GM23338 (cell line): ENCODE measurements around the gene CPLX3. TPM values are rescaled to one million over a fixed set of nuclear protein-coding genes. Genes with fewer than 3 reads are reported as not detected.

Experiments used
- ATAC-seq: fragments of 200-7000 bp; cut with Tn5 transposase; 3 replicates; pipeline ENCODE4 v1.9.1; 2020
- DNase-seq: peaks from one replicate; pipeline ENCODE4 v3.0.0-alpha.2; 2015; ENCODE audit warnings: low spot score
- H2AFZ ChIP-seq: fragments of 200-600 bp; sonication (generic); 2 replicates; pipeline ENCODE4 v1.8.0; 2016; ENCODE audit warnings: antibody characterized with exemption, mild to moderate bottlenecking, moderate library complexity
- H3F3A ChIP-seq: fragments of 200-600 bp; sonication (generic); replicated peaks from 2 replicates; pipeline ENCODE4 v1.8.0; 2017; ENCODE audit warnings: antibody characterized with exemption, mixed run types, low read depth
- H3K27ac ChIP-seq: fragments of 200-600 bp; sonication (generic); 2 replicates; pipeline ENCODE4 v1.6.1; 2016; ENCODE audit warnings: low read depth
- H3K27me3 ChIP-seq: fragments of 200-600 bp; sonication (generic); 2 replicates; pipeline ENCODE4 v1.8.0; 2016; ENCODE audit warnings: mild to moderate bottlenecking, mixed run types, moderate library complexity; ENCODE audit not compliant: insufficient read depth
- H3K36me3 ChIP-seq: fragments of 200-600 bp; sonication (generic); 2 replicates; pipeline ENCODE4 v1.8.0; 2016; ENCODE audit warnings: mild to moderate bottlenecking; ENCODE audit not compliant: insufficient read depth
- H3K4me1 ChIP-seq: fragments of 200-600 bp; sonication (generic); 2 replicates; pipeline ENCODE4 v1.8.0; 2016; ENCODE audit warnings: mild to moderate bottlenecking, moderate library complexity; ENCODE audit not compliant: insufficient read depth
- H3K4me2 ChIP-seq: fragments of 200-600 bp; sonication (generic); 2 replicates; pipeline ENCODE4 v1.7.1; 2017; ENCODE audit warnings: mixed run types
- H3K4me3 ChIP-seq: fragments of 200-600 bp; sonication (generic); 2 replicates; pipeline ENCODE4 v1.6.1; 2016; ENCODE audit warnings: mixed run types
- H3K79me2 ChIP-seq: fragments of 200-600 bp; sonication (generic); replicated peaks from 2 replicates; pipeline ENCODE4 v1.8.0; 2017; ENCODE audit warnings: mild to moderate bottlenecking; ENCODE audit not compliant: insufficient read depth
- H3K9me2 ChIP-seq: fragments of 200-600 bp; sonication (generic); 2 replicates; pipeline ENCODE4 v1.8.0; 2017; ENCODE audit not compliant: insufficient read depth
- H4K20me1 ChIP-seq: fragments of 200-600 bp; sonication (generic); replicated peaks from 2 replicates; pipeline ENCODE4 v1.8.0; 2017; ENCODE audit warnings: mild to moderate bottlenecking; ENCODE audit not compliant: insufficient read depth
- H3K27ac Mint-ChIP-seq: 2 replicates; pipeline ENCODE4 v1.8.0; 2020; ENCODE audit warnings: inconsistent platforms, mild to moderate bottlenecking, moderate library complexity, mixed read lengths
- H3K27me3 Mint-ChIP-seq: 3 replicates; pipeline ENCODE4 v1.8.0; 2022; ENCODE audit warnings: low read depth, mild to moderate bottlenecking, moderate library complexity, mixed read lengths, inconsistent platforms; ENCODE audit not compliant: insufficient read depth, poor library complexity
- H3K36me3 Mint-ChIP-seq: 3 replicates; pipeline ENCODE4 v1.8.0; 2021; ENCODE audit warnings: low read depth, mild to moderate bottlenecking, inconsistent platforms, moderate library complexity, mixed read lengths
- H3K4me1 Mint-ChIP-seq: 3 replicates; pipeline ENCODE4 v1.8.0; 2020; ENCODE audit warnings: mild to moderate bottlenecking, inconsistent platforms, mixed read lengths
- H3K4me3 Mint-ChIP-seq: 3 replicates; pipeline ENCODE4 v1.8.0; 2021; ENCODE audit warnings: moderate library complexity, mild to moderate bottlenecking, inconsistent platforms, mixed read lengths
- H3K9me3 Mint-ChIP-seq: 3 replicates; pipeline ENCODE4 v1.8.0; 2020; ENCODE audit warnings: moderate library complexity, mild to moderate bottlenecking, inconsistent platforms, mixed read lengths
- EZH2 ChIP-seq: fragments of 200-600 bp; sonication (generic); IDR thresholded peaks from one replicate; pipeline ENCODE4 v1.8.0; 2017; ENCODE audit warnings: antibody characterized with exemption, mild to moderate bottlenecking, low read depth; ENCODE audit not compliant: unreplicated experiment
- EZH2phosphoT487 ChIP-seq: fragments of 200-600 bp; sonication (generic); IDR thresholded peaks from one replicate; pipeline ENCODE4 v1.8.1; 2018; ENCODE audit warnings: antibody characterized with exemption; ENCODE audit not compliant: unreplicated experiment
- NANOG ChIP-seq: IDR thresholded peaks from 2 replicates; pipeline ENCODE4 v1.6.1; 2016; ENCODE audit warnings: antibody characterized with exemption, borderline replicate concordance
- POLR2AphosphoS5 ChIP-seq: IDR thresholded peaks from 2 replicates; pipeline ENCODE4 v1.6.1; 2016; ENCODE audit warnings: antibody characterized with exemption, low read depth
- STAT1 ChIP-seq: IDR thresholded peaks from one replicate; pipeline ENCODE4 v1.6.1; 2016; ENCODE audit warnings: antibody characterized with exemption; ENCODE audit not compliant: unreplicated experiment
- ZNF114 ChIP-seq: fragments of 250-450 bp; sonication (Bioruptor Pico); IDR thresholded peaks from 2 replicates; pipeline ENCODE4 v1.5.0; 2020; ENCODE audit warnings: mild to moderate bottlenecking, moderate library complexity
- ZNF331 ChIP-seq: fragments of 250-450 bp; sonication (Bioruptor Pico); IDR thresholded peaks from 2 replicates; pipeline ENCODE4 v1.5.0; 2020; ENCODE audit warnings: low read depth, mild to moderate bottlenecking, moderate library complexity
- polyA plus RNA-seq: library from polyadenylated mRNA; unstranded; fragments of >200 nt; fragmentation: Nextera tagmentation; extraction: Ambion mirVana; gene quantifications from 2 replicates; pipeline ENCODE4 v1.2.1, GENCODE V29; 2016
- total RNA-seq: library from RNA; depleted of rRNA; stranded (reverse); fragments of >200 nt; shearing (Covaris generic); gene quantifications from 2 replicates; pipeline ENCODE4 v1.2.3, GENCODE V29; 2014
- TF ChIP-seq, protein P1 (sequence below), 2 experiments: fragments of 200-600 bp in 1 of 2; sonication (generic) in 1 of 2; conservative IDR thresholded peaks; 2 replicates each; pipeline versions ENCODE4 v1.5.1 to v1.6.1; 2016 to 2017; ENCODE audit warnings: antibody characterized with exemption in 2 of 2, low read depth in 2 of 2, mild to moderate bottlenecking in 2 of 2, moderate library complexity in 1 of 2
- TF ChIP-seq, protein P2 (sequence below): IDR thresholded peaks from one replicate; pipeline ENCODE4 v1.6.1; 2018; ENCODE audit warnings: antibody characterized with exemption; ENCODE audit not compliant: unreplicated experiment
- TF ChIP-seq, protein P3 (sequence below): IDR thresholded peaks from 2 replicates; pipeline ENCODE4 v1.6.1; 2016; ENCODE audit warnings: antibody characterized with exemption

The CPLX3 gene
- total and polyA plus RNA-seq, 2 experiments from 2014 or later: 0.66 TPM; not detected in 1

DNA sequence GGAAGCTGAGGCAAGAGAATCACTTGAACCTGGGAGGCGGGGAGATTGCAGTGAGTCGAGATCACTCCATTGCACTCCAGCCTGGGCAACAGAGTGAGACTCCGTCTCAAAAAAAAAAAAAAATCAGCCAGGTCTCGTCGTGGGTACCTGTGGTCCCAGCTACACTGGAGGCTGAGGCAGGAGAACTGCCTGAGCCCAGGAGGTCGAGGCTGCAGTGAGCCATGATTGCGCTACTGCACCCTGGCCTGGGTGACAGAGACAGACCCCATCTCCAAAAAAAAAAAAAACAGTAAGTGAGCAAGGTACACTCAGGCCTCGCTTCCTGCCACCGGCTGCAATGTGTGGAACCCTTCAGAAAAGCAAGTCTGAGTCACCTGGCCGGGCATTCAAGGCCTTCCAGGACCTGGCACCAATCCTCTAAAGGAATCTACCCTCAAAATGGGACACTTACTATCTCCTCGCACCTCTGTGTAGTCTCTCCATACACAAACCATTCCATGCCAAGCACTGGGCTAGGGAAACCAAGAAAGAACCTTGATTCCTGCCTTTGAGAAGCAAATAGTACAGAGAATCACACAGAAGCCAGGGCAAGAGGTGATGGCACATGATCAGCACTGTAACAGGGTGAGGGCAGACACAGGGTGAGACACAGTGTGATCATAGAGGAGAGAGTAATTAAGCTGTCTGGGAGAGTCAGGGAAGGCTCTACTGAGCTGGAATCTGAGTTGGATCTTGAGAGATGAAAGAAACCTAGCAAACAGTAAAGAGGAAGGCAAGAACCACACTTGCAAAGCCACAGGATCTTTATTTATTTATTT, 37.0 kb downstream of the CPLX3 start:
- no peak overlapping the region for H3K27ac Mint-ChIP-seq
- no peak for ATAC-seq
- H3K79me2 ChIP-seq: peaks cover 35% of the 10 kb centered on the region

DNA sequence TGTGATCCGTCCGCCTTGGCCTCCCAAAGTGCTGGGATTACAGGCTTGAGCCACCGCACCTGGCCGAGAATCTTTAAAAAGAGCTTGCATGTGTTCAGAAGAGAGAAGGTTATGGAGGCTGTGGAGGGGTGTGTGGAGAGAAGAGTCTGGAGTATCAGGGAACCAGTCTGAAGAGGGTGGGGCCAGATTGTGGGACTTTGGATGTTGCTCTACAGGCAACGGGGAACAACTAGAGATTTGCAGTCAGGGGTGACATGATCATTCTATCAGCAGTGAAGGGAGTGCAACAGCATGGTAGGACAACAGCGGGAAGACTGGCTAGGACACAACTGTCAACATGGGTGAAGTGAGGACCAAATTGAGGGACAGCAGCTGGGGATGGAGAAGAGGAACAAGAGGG, 37.9 kb downstream of the CPLX3 start:
- Mint-ChIP-seq H3K36me3 (peaks cover 16% of the 10 kb centered on the region; the same call in 2 of the 3 replicates), H3K9me3 (no peaks in the 10 kb centered on the region), H3K27me3 (peaks cover 2% of the 10 kb centered on the region), H3K27ac (no peak overlapping the region), H3K4me1 (peaks cover 7% of the 10 kb centered on the region), H3K4me3 (no peak overlapping the region)
- H3F3A ChIP-seq: no peaks in the 10 kb centered on the region
- no peak overlapping the region for H3K4me3 ChIP-seq
- DNase-seq (no peak), ATAC-seq (no peak)
- no peaks in the 10 kb centered on the region for H3K4me1 ChIP-seq
- H3K27me3 ChIP-seq: no peaks in the 10 kb centered on the region
- H3K36me3 ChIP-seq: no peaks in the 10 kb centered on the region
- peaks cover 21% of the 10 kb centered on the region for H4K20me1 ChIP-seq
- H3K27ac ChIP-seq: no peak overlapping the region
- no peak overlapping the region for H3K4me2 ChIP-seq
- no peak overlapping the region for H2AFZ ChIP-seq
- no peaks in the 10 kb centered on the region for H3K9me2 ChIP-seq
- H3K79me2 ChIP-seq: peaks cover 40% of the 10 kb centered on the region
- TF ChIP-seq EZH2: no peak
- TF ChIP-seq ZNF114 (CRISPR knock-in tag): no peak
- TF ChIP-seq POLR2AphosphoS5: no peak
- TF ChIP-seq STAT1: no peak
- TF ChIP-seq, protein P1, sequence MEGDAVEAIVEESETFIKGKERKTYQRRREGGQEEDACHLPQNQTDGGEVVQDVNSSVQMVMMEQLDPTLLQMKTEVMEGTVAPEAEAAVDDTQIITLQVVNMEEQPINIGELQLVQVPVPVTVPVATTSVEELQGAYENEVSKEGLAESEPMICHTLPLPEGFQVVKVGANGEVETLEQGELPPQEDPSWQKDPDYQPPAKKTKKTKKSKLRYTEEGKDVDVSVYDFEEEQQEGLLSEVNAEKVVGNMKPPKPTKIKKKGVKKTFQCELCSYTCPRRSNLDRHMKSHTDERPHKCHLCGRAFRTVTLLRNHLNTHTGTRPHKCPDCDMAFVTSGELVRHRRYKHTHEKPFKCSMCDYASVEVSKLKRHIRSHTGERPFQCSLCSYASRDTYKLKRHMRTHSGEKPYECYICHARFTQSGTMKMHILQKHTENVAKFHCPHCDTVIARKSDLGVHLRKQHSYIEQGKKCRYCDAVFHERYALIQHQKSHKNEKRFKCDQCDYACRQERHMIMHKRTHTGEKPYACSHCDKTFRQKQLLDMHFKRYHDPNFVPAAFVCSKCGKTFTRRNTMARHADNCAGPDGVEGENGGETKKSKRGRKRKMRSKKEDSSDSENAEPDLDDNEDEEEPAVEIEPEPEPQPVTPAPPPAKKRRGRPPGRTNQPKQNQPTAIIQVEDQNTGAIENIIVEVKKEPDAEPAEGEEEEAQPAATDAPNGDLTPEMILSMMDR (conservative IDR thresholded peaks at IDR 0.05; ENCODE audit: low read depth in 2 of 2): no peak
- TF ChIP-seq, protein P2, sequence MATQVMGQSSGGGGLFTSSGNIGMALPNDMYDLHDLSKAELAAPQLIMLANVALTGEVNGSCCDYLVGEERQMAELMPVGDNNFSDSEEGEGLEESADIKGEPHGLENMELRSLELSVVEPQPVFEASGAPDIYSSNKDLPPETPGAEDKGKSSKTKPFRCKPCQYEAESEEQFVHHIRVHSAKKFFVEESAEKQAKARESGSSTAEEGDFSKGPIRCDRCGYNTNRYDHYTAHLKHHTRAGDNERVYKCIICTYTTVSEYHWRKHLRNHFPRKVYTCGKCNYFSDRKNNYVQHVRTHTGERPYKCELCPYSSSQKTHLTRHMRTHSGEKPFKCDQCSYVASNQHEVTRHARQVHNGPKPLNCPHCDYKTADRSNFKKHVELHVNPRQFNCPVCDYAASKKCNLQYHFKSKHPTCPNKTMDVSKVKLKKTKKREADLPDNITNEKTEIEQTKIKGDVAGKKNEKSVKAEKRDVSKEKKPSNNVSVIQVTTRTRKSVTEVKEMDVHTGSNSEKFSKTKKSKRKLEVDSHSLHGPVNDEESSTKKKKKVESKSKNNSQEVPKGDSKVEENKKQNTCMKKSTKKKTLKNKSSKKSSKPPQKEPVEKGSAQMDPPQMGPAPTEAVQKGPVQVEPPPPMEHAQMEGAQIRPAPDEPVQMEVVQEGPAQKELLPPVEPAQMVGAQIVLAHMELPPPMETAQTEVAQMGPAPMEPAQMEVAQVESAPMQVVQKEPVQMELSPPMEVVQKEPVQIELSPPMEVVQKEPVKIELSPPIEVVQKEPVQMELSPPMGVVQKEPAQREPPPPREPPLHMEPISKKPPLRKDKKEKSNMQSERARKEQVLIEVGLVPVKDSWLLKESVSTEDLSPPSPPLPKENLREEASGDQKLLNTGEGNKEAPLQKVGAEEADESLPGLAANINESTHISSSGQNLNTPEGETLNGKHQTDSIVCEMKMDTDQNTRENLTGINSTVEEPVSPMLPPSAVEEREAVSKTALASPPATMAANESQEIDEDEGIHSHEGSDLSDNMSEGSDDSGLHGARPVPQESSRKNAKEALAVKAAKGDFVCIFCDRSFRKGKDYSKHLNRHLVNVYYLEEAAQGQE: no peak

More for the DNA sequence above, 37.0 kb downstream of the CPLX3 start:
- DNase-seq: no peak
- H3K27ac ChIP-seq: no peak overlapping the region
- H3K4me2 ChIP-seq: no peak overlapping the region
- no peaks in the 10 kb centered on the region for H3K9me2 ChIP-seq
- H3K4me3 Mint-ChIP-seq: no peak overlapping the region
- no peaks in the 10 kb centered on the region for H3K27me3 ChIP-seq
- H2AFZ ChIP-seq: no peak overlapping the region
- peaks cover 7% of the 10 kb centered on the region for H3K4me1 Mint-ChIP-seq
- TF ChIP-seq, protein P3, sequence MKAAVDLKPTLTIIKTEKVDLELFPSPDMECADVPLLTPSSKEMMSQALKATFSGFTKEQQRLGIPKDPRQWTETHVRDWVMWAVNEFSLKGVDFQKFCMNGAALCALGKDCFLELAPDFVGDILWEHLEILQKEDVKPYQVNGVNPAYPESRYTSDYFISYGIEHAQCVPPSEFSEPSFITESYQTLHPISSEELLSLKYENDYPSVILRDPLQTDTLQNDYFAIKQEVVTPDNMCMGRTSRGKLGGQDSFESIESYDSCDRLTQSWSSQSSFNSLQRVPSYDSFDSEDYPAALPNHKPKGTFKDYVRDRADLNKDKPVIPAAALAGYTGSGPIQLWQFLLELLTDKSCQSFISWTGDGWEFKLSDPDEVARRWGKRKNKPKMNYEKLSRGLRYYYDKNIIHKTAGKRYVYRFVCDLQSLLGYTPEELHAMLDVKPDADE: no peak
- TF ChIP-seq STAT1 (no peak), ZNF331 (CRISPR knock-in tag) (no peak), EZH2phosphoT487 (no peak), NANOG (no peak)
- peaks cover 21% of the 10 kb centered on the region for H4K20me1 ChIP-seq
- no peak overlapping the region for H3K4me3 ChIP-seq
- H3K4me1 ChIP-seq: no peaks in the 10 kb centered on the region
- peaks cover 2% of the 10 kb centered on the region for H3K27me3 Mint-ChIP-seq
- H3K36me3 ChIP-seq: no peaks in the 10 kb centered on the region
- H3F3A ChIP-seq: no peaks in the 10 kb centered on the region
- peaks cover 14% of the 10 kb centered on the region; the same call in 2 of the 3 replicates for H3K36me3 Mint-ChIP-seq
- H3K9me3 Mint-ChIP-seq: no peaks in the 10 kb centered on the region
